ENCODE results near the gene IBA57.

Gene IBA57

GRCh38 chr1:228165372-228166169 lies at the start of gene IBA57:
IBA57 (plus strand) TSS chr1:228165804; CDS start chr1:228165817, 13 bp downstream.
- DNase-seq (ENCODE audit: low read depth, low spot score), result peak; percentile 98

- no peak for DNase-seq (ENCODE audit: low read depth, low spot score)
These were observed 48.3 kb upstream of the IBA57 start for GRCh38 chr1:228117335-228117734.

GRCh38 chr1:228118040-228118439 lies 47.6 kb upstream of the IBA57 start:
- DNase-seq (ENCODE audit: low read depth, low spot score), result no peak

- no peak for DNase-seq (ENCODE audit: low read depth, low spot score)
These were observed 45.3 kb upstream of the IBA57 start for GRCh38 chr1:228120351-228120750.

- DNase-seq (ENCODE audit: low read depth, low spot score), result no peak
These were observed 44.6 kb upstream of the IBA57 start for GRCh38 chr1:228120857-228121489.

- DNase-seq (ENCODE audit: low read depth, low spot score), result no peak
These were observed 42.6 kb upstream of the IBA57 start for GRCh38 chr1:228122921-228123441.

GRCh38 chr1:228123505-228123904 lies 42.1 kb upstream of the IBA57 start:
- DNase-seq (ENCODE audit: low read depth, low spot score), result no peak

GRCh38 chr1:228125185-228125584 lies 40.4 kb upstream of the IBA57 start:
- no peak for DNase-seq (ENCODE audit: low read depth, low spot score)

- DNase-seq (ENCODE audit: low read depth, low spot score), result no peak
These were observed 33.8 kb upstream of the IBA57 start for GRCh38 chr1:228131766-228132165.

GRCh38 chr1:228134591-228134990 lies 31.0 kb upstream of the IBA57 start:
- DNase-seq (ENCODE audit: low read depth, low spot score), result no peak

- DNase-seq (ENCODE audit: low read depth, low spot score), result no peak
These were observed 28.7 kb upstream of the IBA57 start for GRCh38 chr1:228136901-228137300.

GRCh38 chr1:228139406-228139930 lies 26.1 kb upstream of the IBA57 start:
- DNase-seq (ENCODE audit: low read depth, low spot score), result no peak

GRCh38 chr1:228139931-228140723 lies 25.5 kb upstream of the IBA57 start, which contains the start of gene GUK1:
GUK1 (plus strand) TSS chr1:228140279; CDS start chr1:228140303, 24 bp downstream.
- peak; percentile 100 for DNase-seq (ENCODE audit: low read depth, low spot score)

- DNase-seq (ENCODE audit: low read depth, low spot score), result no peak
These were observed 24.8 kb upstream of the IBA57 start for GRCh38 chr1:228140724-228141225.

- DNase-seq (ENCODE audit: low read depth, low spot score), result no peak
These were observed 24.2 kb upstream of the IBA57 start for GRCh38 chr1:228141226-228142044.

GRCh38 chr1:228142155-228142691 lies 23.4 kb upstream of the IBA57 start:
- no peak for DNase-seq (ENCODE audit: low read depth, low spot score)

GRCh38 chr1:228142701-228143136 lies 22.9 kb upstream of the IBA57 start:
- no peak for DNase-seq (ENCODE audit: low read depth, low spot score)

GRCh38 chr1:228143480-228144192 lies 22.0 kb upstream of the IBA57 start:
- DNase-seq (ENCODE audit: low read depth, low spot score), result no peak

GRCh38 chr1:228144193-228144992 lies 21.2 kb upstream of the IBA57 start:
- DNase-seq (ENCODE audit: low read depth, low spot score), result no peak
